Activated CD8-positive, alpha-beta memory T cell treated with anti-CD3 and anti-CD28 coated beads, Interleukin-2, amount 10 ng/mL, durations not matched to agents 7 days and 5 days (primary cell): ENCODE data around the gene ZNF697. TPM values are rescaled to one million over a fixed set of nuclear protein-coding genes. Genes with fewer than 3 reads are reported as not detected.
"Not testable (repeated sequence)": the region's sequence is repeated elsewhere in the genome, so short reads cannot be mapped to it uniquely, and the experiment has no call there.

ENCODE experiments used
- ATAC-seq: fragments of 150-1000 bp; cut with Tn5 transposase; one replicate; pipeline ENCODE4 v1.10.0; 2021; ENCODE audit warnings: moderate library complexity
- CTCF ChIA-PET: fragments of 350-600 bp; sonication (Branson Sonifier 250); formaldehyde crosslinking; loops from one replicate; lab custom pipeline; 2021; ENCODE audit warnings: antibody characterized with exemption; lab: Charles Lee
- DNase-seq: peaks from one replicate; pipeline ENCODE4 v3.0.0-alpha.2; 2020
- H3K27ac Mint-ChIP-seq: one replicate; pipeline ENCODE4 v1.8.0; 2021; ENCODE audit warnings: mild to moderate bottlenecking, mixed read lengths
- H3K27me3 Mint-ChIP-seq: one replicate; pipeline ENCODE4 v1.8.0; 2021; ENCODE audit warnings: mixed read lengths
- H3K36me3 Mint-ChIP-seq: one replicate; pipeline ENCODE4 v1.8.0; 2021; ENCODE audit warnings: mild to moderate bottlenecking, mixed read lengths
- H3K4me1 Mint-ChIP-seq: one replicate; pipeline ENCODE4 v1.8.0; 2021; ENCODE audit warnings: mixed read lengths
- H3K4me3 Mint-ChIP-seq: one replicate; pipeline ENCODE4 v1.8.0; 2021; ENCODE audit warnings: mild to moderate bottlenecking, moderate library complexity, mixed read lengths
- H3K9me3 Mint-ChIP-seq: one replicate; pipeline ENCODE4 v1.8.0; 2022; ENCODE audit warnings: low read depth, mixed read lengths
- total RNA-seq, 2 experiments: library from RNA; stranded (reverse); gene quantifications; one replicate each; pipeline ENCODE4 v1.2.3, GENCODE V29; 2021

Gene ZNF697
- total RNA-seq, 2 experiments from 2014 or later = 0.06 to 0.47 TPM

GRCh38 chr1:119617751-119618691, 30.0 kb downstream of the ZNF697 start:
- no peak for ATAC-seq
- H3K9me3 Mint-ChIP-seq = no peaks in the 10 kb centered on the region
- H3K36me3 Mint-ChIP-seq = no peaks in the 10 kb centered on the region
- DNase-seq = no peak
- no peak overlapping the region for H3K27ac Mint-ChIP-seq
- H3K27me3 Mint-ChIP-seq = peaks cover 26% of the 10 kb centered on the region
- CTCF ChIA-PET = interaction anchor here (4.0 kb wide), 1 partner anchor 58 kb away, joined by 11 read pairs; no protein-coding TSS in a partner anchor
- H3K4me1 Mint-ChIP-seq = peaks cover 5% of the 10 kb centered on the region
- H3K4me3 Mint-ChIP-seq = no peak overlapping the region

- not testable (repeated sequence) for H3K4me3 Mint-ChIP-seq, H3K36me3 Mint-ChIP-seq, H3K4me1 Mint-ChIP-seq, DNase-seq, ATAC-seq, H3K27ac Mint-ChIP-seq, H3K9me3 Mint-ChIP-seq
- peaks cover 24% of the 10 kb centered on the region for H3K27me3 Mint-ChIP-seq
- CTCF ChIA-PET = interaction anchor here (0.9 to 1.2 kb wide), 3 partner anchors 14 to 58 kb away, joined by 3 read pairs; no protein-coding TSS in a partner anchor
Measured at GRCh38 chr1:119616748-119617147, 31.3 kb downstream of the ZNF697 start.

GRCh38 chr1:119615100-119615499, 33.0 kb downstream of the ZNF697 start:
- H3K4me1 Mint-ChIP-seq, H3K9me3 Mint-ChIP-seq, H3K36me3 Mint-ChIP-seq, H3K4me3 Mint-ChIP-seq, ATAC-seq, DNase-seq, H3K27ac Mint-ChIP-seq: not testable (repeated sequence)
- CTCF ChIA-PET = interaction anchor here (3.1 kb wide), 1 partner anchor 60 kb away, joined by 21 read pairs; no protein-coding TSS in a partner anchor
- peaks cover 13% of the 10 kb centered on the region for H3K27me3 Mint-ChIP-seq

GRCh38 chr1:119613769-119614720, 34.0 kb downstream of the ZNF697 start:
- H3K36me3 Mint-ChIP-seq = no peaks in the 10 kb centered on the region
- no peaks in the 10 kb centered on the region for H3K9me3 Mint-ChIP-seq
- CTCF ChIA-PET = interaction anchor here (0.6 to 3.1 kb wide), 6 partner anchors 33 to 209 kb away, joined by 3 to 21 read pairs (median 4); partner anchors contain the start of gene ZNF697
- H3K4me3 Mint-ChIP-seq = no peak overlapping the region
- H3K27ac Mint-ChIP-seq = no peak overlapping the region
- ATAC-seq = peak; percentile 81
- H3K4me1 Mint-ChIP-seq = no peaks in the 10 kb centered on the region
- peak; percentile 79 for DNase-seq
- peaks cover 11% of the 10 kb centered on the region for H3K27me3 Mint-ChIP-seq

GRCh38 chr1:119611701-119612113, 36.4 kb downstream of the ZNF697 start:
- Mint-ChIP-seq H3K27ac (no peak overlapping the region), H3K9me3 (no peaks in the 10 kb centered on the region), H3K27me3 (peaks cover 8% of the 10 kb centered on the region), H3K4me1 (no peaks in the 10 kb centered on the region), H3K4me3 (no peak overlapping the region), H3K36me3 (no peaks in the 10 kb centered on the region)
- peak; percentile 83 for DNase-seq
- CTCF ChIA-PET = interaction anchor here (0.6 to 2.3 kb wide), 17 partner anchors 8 to 96 kb away, joined by 3 to 46 read pairs (median 4); partner anchors contain the start of gene ZNF697
- ATAC-seq = peak; percentile 59

- not testable (repeated sequence) for H3K9me3 Mint-ChIP-seq, H3K4me1 Mint-ChIP-seq, H3K4me3 Mint-ChIP-seq, DNase-seq, H3K36me3 Mint-ChIP-seq, H3K27ac Mint-ChIP-seq, ATAC-seq
- H3K27me3 Mint-ChIP-seq = peaks cover 17% of the 10 kb centered on the region
- CTCF ChIA-PET = interaction anchor here (0.9 to 1.5 kb wide), 3 partner anchors 53 to 135 kb away, joined by 3 to 7 read pairs (median 3); no protein-coding TSS in a partner anchor
Measured at GRCh38 chr1:119608816-119609215, 39.2 kb downstream of the ZNF697 start.

- DNase-seq, CTCF ChIA-PET, H3K27ac Mint-ChIP-seq, H3K9me3 Mint-ChIP-seq, H3K4me1 Mint-ChIP-seq, ATAC-seq, H3K4me3 Mint-ChIP-seq, H3K36me3 Mint-ChIP-seq: not testable (repeated sequence)
- peaks cover 17% of the 10 kb centered on the region for H3K27me3 Mint-ChIP-seq
Measured at GRCh38 chr1:119607087-119607807, 40.8 kb downstream of the ZNF697 start.

GRCh38 chr1:119606394-119606793, 41.7 kb downstream of the ZNF697 start:
- no peak overlapping the region for H3K27ac Mint-ChIP-seq
- H3K4me3 Mint-ChIP-seq = no peak overlapping the region
- no peaks in the 10 kb centered on the region for H3K9me3 Mint-ChIP-seq
- ATAC-seq (no peak), DNase-seq (no peak)
- H3K4me1 Mint-ChIP-seq = no peaks in the 10 kb centered on the region
- no peaks in the 10 kb centered on the region for H3K36me3 Mint-ChIP-seq
- CTCF ChIA-PET = no interaction called here
- H3K27me3 Mint-ChIP-seq = peaks cover 15% of the 10 kb centered on the region

- CTCF ChIA-PET = no interaction called here
- H3K36me3 Mint-ChIP-seq = no peaks in the 10 kb centered on the region
- DNase-seq (no peak), ATAC-seq (no peak)
- H3K4me3 Mint-ChIP-seq = no peak overlapping the region
- H3K27ac Mint-ChIP-seq = no peak overlapping the region
- H3K9me3 Mint-ChIP-seq = no peaks in the 10 kb centered on the region
- H3K27me3 Mint-ChIP-seq = peaks cover 18% of the 10 kb centered on the region
- H3K4me1 Mint-ChIP-seq = no peaks in the 10 kb centered on the region
Measured at GRCh38 chr1:119605686-119606085, 42.4 kb downstream of the ZNF697 start.

GRCh38 chr1:119605080-119605479, 43.0 kb downstream of the ZNF697 start:
- H3K4me3 Mint-ChIP-seq, ATAC-seq, H3K36me3 Mint-ChIP-seq, H3K4me1 Mint-ChIP-seq, DNase-seq, CTCF ChIA-PET, H3K27ac Mint-ChIP-seq, H3K9me3 Mint-ChIP-seq: not testable (repeated sequence)
- peaks cover 18% of the 10 kb centered on the region for H3K27me3 Mint-ChIP-seq

- H3K4me1 Mint-ChIP-seq = no peaks in the 10 kb centered on the region
- H3K4me3 Mint-ChIP-seq = no peak overlapping the region
- H3K9me3 Mint-ChIP-seq = no peaks in the 10 kb centered on the region
- ATAC-seq (no peak), DNase-seq (no peak)
- CTCF ChIA-PET = no interaction called here
- H3K27ac Mint-ChIP-seq = no peak overlapping the region
- H3K27me3 Mint-ChIP-seq = peaks cover 15% of the 10 kb centered on the region
- H3K36me3 Mint-ChIP-seq = no peaks in the 10 kb centered on the region
Measured at GRCh38 chr1:119603695-119604094, 44.4 kb downstream of the ZNF697 start.

GRCh38 chr1:119603241-119603640, 44.8 kb downstream of the ZNF697 start:
- H3K4me3 Mint-ChIP-seq, ATAC-seq, H3K9me3 Mint-ChIP-seq, H3K27ac Mint-ChIP-seq, H3K36me3 Mint-ChIP-seq, DNase-seq, H3K4me1 Mint-ChIP-seq: not testable (repeated sequence)
- H3K27me3 Mint-ChIP-seq = peaks cover 15% of the 10 kb centered on the region
- CTCF ChIA-PET = interaction anchor here (0.7 kb wide), 1 partner anchor 14 kb away, joined by 3 read pairs; no protein-coding TSS in a partner anchor
